Left ventricle myocardium inferior (tissue), 1 donor: Measurements from ENCODE around the gene PCNT. TPM values are rescaled to one million over a fixed set of nuclear protein-coding genes. Genes with fewer than 3 reads are reported as not detected.
A peak's percentile ranks its signal among the peaks of the same experiment; 100 is the strongest.

Source experiments
- DNase-seq: peaks from one replicate; pipeline ENCODE4 v3.0.0-alpha.2; 2020
- H3K27ac ChIP-seq: fragments of 200-600 bp; replicated peaks from 2 replicates; pipeline ENCODE4 v1.8.0; 2021
- H3K27me3 ChIP-seq: fragments of 200-600 bp; 2 replicates; pipeline ENCODE4 v1.8.0; 2021; ENCODE audit warnings: low read depth
- H3K36me3 ChIP-seq: fragments of 200-600 bp; 2 replicates; pipeline ENCODE4 v1.8.0; 2021
- H3K4me1 ChIP-seq: fragments of 200-600 bp; 2 replicates; pipeline ENCODE4 v1.8.0; 2021
- H3K4me3 ChIP-seq: fragments of 200-600 bp; 2 replicates; pipeline ENCODE4 v1.8.0; 2021; ENCODE audit warnings: mild to moderate bottlenecking, moderate library complexity
- H3K9me3 ChIP-seq: fragments of 200-600 bp; replicated peaks from 2 replicates; pipeline ENCODE4 v1.8.0; 2021
- CTCF ChIP-seq: fragments of 200-600 bp; IDR thresholded peaks from 2 replicates; pipeline ENCODE4 v1.8.0; 2021; ENCODE audit warnings: antibody characterized with exemption, mild to moderate bottlenecking, borderline replicate concordance
- intact Hi-C: fragments of 100-400 bp; cut with micrococcal nuclease; formaldehyde crosslinking; loops from one replicate; pipeline ENCODE4 v1.11.0; 2022
- total RNA-seq: library from RNA; stranded (reverse); fragmentation: NEBNext Ultra II Directional; extraction: Animal tissue kit (Norgen Biotek cat#: 25700); gene quantifications from one replicate; pipeline ENCODE4 v1.2.1, GENCODE V29; 2021
- donor health status: DM: no; HTN: yes; CAD: no; lungs with severe emphysema.

The PCNT gene
- total RNA-seq, 1 donor from 2014 or later, result 36.3 TPM

GRCh38 chr21:46318464-46318845, 5.5 kb upstream of the PCNT start:
- Histone ChIP-seq H3K4me1 (peaks cover 32% of the 10 kb centered on the region), H3K36me3 (no peaks in the 10 kb centered on the region), H3K4me3 (no peak overlapping the region), H3K27ac (peak overlapping the region; percentile 23), H3K9me3 (no peaks in the 10 kb centered on the region), H3K27me3 (no peaks in the 10 kb centered on the region)
- intact Hi-C loops, result no loop called here
- TF ChIP-seq CTCF, result no peak
- no peak for DNase-seq

- no peak for TF ChIP-seq CTCF
- no peaks in the 10 kb centered on the region for H3K9me3 ChIP-seq
- intact Hi-C loops, result no loop called here
- no peak overlapping the region for H3K27ac ChIP-seq
- DNase-seq, result no peak
- peaks cover 36% of the 10 kb centered on the region for H3K4me1 ChIP-seq
- no peaks in the 10 kb centered on the region for H3K27me3 ChIP-seq
- H3K36me3 ChIP-seq, result no peaks in the 10 kb centered on the region
- H3K4me3 ChIP-seq, result no peak overlapping the region
These were observed 4.8 kb upstream of the PCNT start for GRCh38 chr21:46319186-46319585.

- H3K9me3 ChIP-seq, result no peaks in the 10 kb centered on the region
- no peaks in the 10 kb centered on the region for H3K27me3 ChIP-seq
- intact Hi-C loops, result no loop called here
- H3K4me3 ChIP-seq, result no peak overlapping the region
- TF ChIP-seq CTCF, result no peak
- H3K36me3 ChIP-seq, result no peaks in the 10 kb centered on the region
- H3K27ac ChIP-seq, result no peak overlapping the region
- no peak for DNase-seq
- H3K4me1 ChIP-seq, result peaks cover 45% of the 10 kb centered on the region
These were observed 3.6 kb upstream of the PCNT start for GRCh38 chr21:46320331-46320801.

- no peaks in the 10 kb centered on the region for H3K9me3 ChIP-seq
- H3K4me1 ChIP-seq, result peaks cover 50% of the 10 kb centered on the region
- H3K4me3 ChIP-seq, result peak overlapping the region; percentile 95
- peaks cover 6% of the 10 kb centered on the region for H3K36me3 ChIP-seq
- TF ChIP-seq CTCF, result no peak
- no peaks in the 10 kb centered on the region for H3K27me3 ChIP-seq
- DNase-seq, result no peak
- peak overlapping the region; percentile 98 for H3K27ac ChIP-seq
- intact Hi-C loops, result no loop called here
These were observed 1.4 kb upstream of the PCNT start for GRCh38 chr21:46322351-46323226.

- Histone ChIP-seq H3K4me3 (peak overlapping the region; percentile 95), H3K27me3 (no peaks in the 10 kb centered on the region), H3K4me1 (peaks cover 44% of the 10 kb centered on the region), H3K9me3 (no peaks in the 10 kb centered on the region), H3K36me3 (peaks cover 13% of the 10 kb centered on the region), H3K27ac (peak overlapping the region; percentile 98)
- intact Hi-C loops, result no loop called here
- no peak for TF ChIP-seq CTCF
- DNase-seq, result no peak
These were observed 688 bp upstream of the PCNT start for GRCh38 chr21:46323227-46323709.
